ENCODE results near the gene MTCL1.

DNA sequence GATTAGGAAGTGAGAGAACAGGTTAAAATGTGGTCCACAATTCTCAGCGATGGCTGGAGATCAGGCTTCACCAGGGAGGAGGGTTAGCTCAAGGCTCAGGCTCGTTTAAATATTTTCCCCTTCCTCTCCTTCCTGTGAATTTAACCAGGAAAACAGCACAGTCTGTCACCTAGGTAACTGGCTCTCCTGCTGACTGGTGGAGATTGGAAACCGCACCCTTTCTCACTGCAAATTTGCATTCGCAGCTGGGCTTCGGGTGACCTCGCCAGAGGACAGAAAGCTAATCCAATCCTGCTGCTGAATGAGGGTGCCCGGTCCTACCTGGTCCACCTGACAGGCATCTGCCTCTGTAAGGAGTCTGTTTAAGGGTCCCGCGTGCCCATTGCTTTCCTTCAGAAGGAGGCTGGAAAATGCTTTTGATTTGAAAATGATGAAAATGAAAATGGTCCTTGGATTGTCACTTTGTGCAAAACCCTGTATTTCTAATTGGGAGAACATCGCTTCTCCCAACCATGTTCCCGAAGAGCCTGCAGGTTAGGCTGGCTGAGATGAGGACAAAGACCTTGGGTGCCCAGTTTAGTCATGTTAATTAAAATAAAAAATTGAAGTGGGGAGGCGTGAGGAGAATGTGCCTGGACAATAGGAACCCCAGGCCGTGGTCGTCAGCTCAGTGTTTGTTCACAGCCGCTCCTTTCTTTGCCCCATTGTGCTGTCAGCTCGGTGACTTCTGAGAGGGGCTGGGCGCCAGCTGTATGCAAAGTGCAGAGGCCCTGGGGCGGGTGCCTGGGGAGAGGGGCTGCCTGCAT lies 43.4 kb upstream of the MTCL1 start:
- no peak for TF ChIP-seq LEF1 (IDR thresholded peaks at IDR 0.05; ENCODE audit: borderline replicate concordance)
- no peak for TF ChIP-seq TARDBP (IDR thresholded peaks at IDR 0.05)
- no peak for TF ChIP-seq BHLHE40 (IDR thresholded peaks at IDR 0.05; ENCODE audit: borderline replicate concordance)
- TF ChIP-seq ZNF384 (IDR thresholded peaks at IDR 0.05), result no peak
- TF ChIP-seq SUZ12 (IDR thresholded peaks at IDR 0.05), result no peak
